ENCODE data around the gene TMEM217.

- TF ChIP-seq MAZ (IDR thresholded peaks at IDR 0.05; ENCODE audit: borderline replicate concordance, low read depth, low read length) (no peak), CTCF (conservative IDR thresholded peaks at IDR 0.05; ENCODE audit: low read depth, low read length) (no peak), ELK1 (IDR thresholded peaks at IDR 0.05; ENCODE audit: borderline replicate concordance, low read depth, low read length) (no peak)
These were observed 22.4 kb upstream of the TMEM217 start for GRCh38 chr6:37280162-37280887.

Data from IMR-90 (cell line).